Stimulated activated effector memory CD8-positive, alpha-beta T cell treated with anti-CD3 and anti-CD28 coated beads, Interleukin-12 subunit alpha, Interleukin-12 subunit beta, amount 100 ng/mL, for 72 hours (primary cell): Measurements from ENCODE around the gene DNAH11.

Source experiments
- ATAC-seq: fragments of 150-1000 bp; cut with Tn5 transposase; 2 replicates; pipeline ENCODE4 v1.10.0; 2021
- DNase-seq, 2 donors: peaks; one replicate each; pipeline ENCODE4 v3.0.0; 2021 to 2022; ENCODE audit warnings: low spot score in 2 of 2
- H3K27ac Mint-ChIP-seq: one replicate; pipeline ENCODE4 v1.8.0; 2022; ENCODE audit warnings: mild to moderate bottlenecking, mixed read lengths
- H3K36me3 Mint-ChIP-seq: one replicate; pipeline ENCODE4 v1.8.0; 2022; ENCODE audit warnings: mild to moderate bottlenecking, mixed read lengths
- H3K4me1 Mint-ChIP-seq: one replicate; pipeline ENCODE4 v1.8.0; 2022; ENCODE audit warnings: mixed read lengths
- H3K4me3 Mint-ChIP-seq: one replicate; pipeline ENCODE4 v1.8.0; 2022; ENCODE audit warnings: mild to moderate bottlenecking, mixed read lengths
- H3K9me3 Mint-ChIP-seq: one replicate; pipeline ENCODE4 v1.8.0; 2022; ENCODE audit warnings: mixed read lengths

DNAH11 gene

DNA sequence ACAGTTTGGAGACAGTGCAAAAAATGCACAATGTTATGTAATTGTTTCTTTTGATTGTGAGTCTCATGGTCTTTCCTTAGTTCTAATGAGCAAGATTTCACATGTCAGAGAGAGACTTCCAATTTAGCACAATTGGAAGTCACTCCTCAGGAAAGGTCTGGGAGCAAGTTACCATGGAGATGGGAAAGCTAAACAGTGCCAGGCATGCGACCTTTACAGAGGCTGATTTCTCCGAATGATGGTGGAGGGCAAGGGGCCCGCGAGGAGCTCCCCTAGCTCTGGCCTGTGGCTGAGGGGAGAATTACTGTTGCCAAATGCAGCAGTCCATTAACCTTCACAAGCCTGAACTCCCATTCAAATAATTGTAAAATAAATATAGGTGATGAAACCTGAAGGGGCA, 343.6 kb downstream of the DNAH11 start:
- H3K9me3 Mint-ChIP-seq, result no peaks in the 10 kb centered on the region
- DNase-seq, result no peak
- no peaks in the 10 kb centered on the region for H3K4me1 Mint-ChIP-seq
- no peak for ATAC-seq
- H3K36me3 Mint-ChIP-seq, result no peaks in the 10 kb centered on the region
- H3K4me3 Mint-ChIP-seq, result no peak overlapping the region
- no peak overlapping the region for H3K27ac Mint-ChIP-seq

DNA sequence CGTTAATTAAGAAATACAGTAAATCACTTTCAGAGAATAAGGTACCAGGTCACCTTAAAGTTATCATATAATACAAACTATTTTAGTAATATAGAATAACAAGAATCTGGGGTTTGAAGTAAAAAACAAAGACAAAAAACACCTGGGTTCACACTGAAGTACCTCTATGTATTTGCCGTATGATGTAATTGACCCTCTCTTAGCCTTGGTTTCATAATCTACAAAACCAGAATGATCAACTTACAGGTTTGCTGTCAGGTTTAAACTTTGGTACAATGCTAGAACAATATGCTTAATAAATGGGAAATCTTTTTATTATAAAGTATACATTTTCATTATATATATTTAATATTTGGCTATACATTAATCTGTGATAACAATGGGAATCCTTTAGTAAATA, 344.5 kb downstream of the DNAH11 start:
- H3K4me3 Mint-ChIP-seq, result no peak overlapping the region

DNA sequence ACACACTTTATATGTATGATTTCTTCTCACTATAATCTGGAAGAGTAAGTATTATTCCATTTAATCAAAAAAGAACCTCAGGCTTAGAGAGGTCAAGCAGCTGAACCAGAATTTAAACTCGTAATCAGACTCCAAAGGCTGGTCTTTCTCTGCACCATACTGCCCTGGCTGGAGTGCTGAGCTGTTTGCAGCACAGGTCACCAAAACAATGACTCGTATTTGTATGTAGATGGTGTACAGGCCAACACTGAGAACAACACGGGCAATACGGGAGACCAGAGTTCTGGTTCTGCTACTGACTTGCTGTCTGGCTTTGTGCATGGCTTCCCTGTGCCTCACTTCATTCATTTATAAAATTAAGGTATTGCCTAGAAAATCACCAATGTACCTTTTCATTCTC, 344.9 kb downstream of the DNAH11 start:
- Mint-ChIP-seq H3K27ac (no peak overlapping the region), H3K9me3 (no peaks in the 10 kb centered on the region), H3K36me3 (no peaks in the 10 kb centered on the region), H3K4me3 (no peak overlapping the region), H3K4me1 (no peaks in the 10 kb centered on the region)
- ATAC-seq (no peak), DNase-seq (no peak)

More for the DNA sequence above, 344.5 kb downstream of the DNAH11 start:
- Mint-ChIP-seq H3K27ac (no peak overlapping the region), H3K9me3 (no peaks in the 10 kb centered on the region), H3K36me3 (no peaks in the 10 kb centered on the region), H3K4me1 (no peaks in the 10 kb centered on the region)
- ATAC-seq (no peak), DNase-seq (no peak)

DNA sequence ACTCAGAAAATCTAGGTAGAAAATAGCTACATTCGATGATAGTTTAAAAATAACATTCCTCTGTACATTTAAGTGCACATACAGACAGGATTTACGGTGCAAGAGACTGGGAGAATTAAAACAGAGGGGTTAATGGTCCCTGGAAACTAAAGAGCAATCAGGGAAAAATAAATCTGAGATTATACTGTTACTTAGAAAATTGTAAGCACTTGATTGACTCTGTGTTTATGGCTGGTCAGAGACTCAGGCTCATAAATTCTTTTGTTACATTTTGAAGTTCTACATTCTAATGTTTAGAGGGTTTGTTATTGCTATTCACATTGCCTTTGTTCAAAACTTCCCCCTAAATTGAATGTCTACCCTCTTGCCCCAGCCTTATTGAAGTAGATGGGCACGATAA, 348.5 kb downstream of the DNAH11 start:
- Mint-ChIP-seq H3K9me3 (no peaks in the 10 kb centered on the region), H3K4me3 (no peak overlapping the region), H3K4me1 (no peaks in the 10 kb centered on the region), H3K27ac (no peak overlapping the region), H3K36me3 (no peaks in the 10 kb centered on the region)
- ATAC-seq (no peak), DNase-seq (no peak)

DNA sequence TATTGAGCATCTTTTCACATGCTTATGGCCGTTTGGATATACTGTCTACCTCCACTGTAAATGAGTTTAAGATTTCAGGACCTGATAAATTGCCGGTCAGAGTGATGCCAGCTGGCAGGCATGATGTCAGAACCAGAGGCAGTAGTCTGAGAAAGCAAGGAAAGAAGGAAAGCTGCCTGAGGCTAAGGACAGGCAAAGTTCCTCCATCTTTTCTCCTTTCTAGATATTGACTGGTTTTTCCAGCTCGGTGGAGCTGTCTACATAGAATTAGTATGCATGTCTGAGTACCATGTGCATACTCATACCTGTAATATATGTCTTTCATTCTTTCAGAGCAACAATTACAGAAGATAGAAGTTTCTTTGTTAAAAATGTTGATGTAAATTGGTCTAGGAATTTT, 350.6 kb downstream of the DNAH11 start:
- H3K36me3 Mint-ChIP-seq, result peaks cover 4% of the 10 kb centered on the region
- H3K27ac Mint-ChIP-seq, result no peak overlapping the region
- DNase-seq (no peak), ATAC-seq (no peak)
- peaks cover 2% of the 10 kb centered on the region for H3K9me3 Mint-ChIP-seq
- H3K4me1 Mint-ChIP-seq, result peaks cover 9% of the 10 kb centered on the region
- no peak overlapping the region for H3K4me3 Mint-ChIP-seq

DNA sequence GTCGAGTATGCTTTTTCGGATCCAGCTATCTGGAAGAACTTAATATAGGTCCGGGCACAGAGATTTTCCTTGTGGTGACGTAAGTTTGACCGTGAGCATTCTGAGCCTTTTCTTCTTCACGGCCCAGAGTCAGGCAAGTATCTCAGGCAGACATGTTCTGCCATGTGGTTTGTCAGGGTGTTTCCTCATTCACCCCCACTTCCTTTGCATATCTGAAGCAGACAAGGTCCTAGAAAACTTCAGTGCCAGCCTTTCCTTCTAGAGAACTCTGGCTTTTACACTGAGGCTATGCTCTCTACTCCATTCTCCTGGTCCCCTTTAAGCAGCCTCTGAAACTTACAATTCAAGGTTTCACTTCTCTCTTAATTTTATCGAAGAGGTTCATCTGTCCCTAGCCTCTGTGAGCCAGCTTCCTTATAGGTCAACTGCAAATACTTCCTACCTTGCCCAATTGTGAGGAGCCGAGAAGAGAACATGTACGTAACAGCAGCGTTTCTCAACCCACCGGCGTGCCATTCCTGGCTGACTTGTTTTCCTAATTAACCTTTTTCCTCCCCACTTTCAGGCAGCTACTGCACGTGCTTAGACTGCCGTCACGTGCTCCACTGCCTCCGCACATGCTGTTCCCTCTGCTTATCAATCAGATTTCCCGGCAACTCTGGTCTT, 355.6 kb downstream of the DNAH11 start:
- ATAC-seq (peak; percentile 63), DNase-seq (no peak)
- Mint-ChIP-seq H3K9me3 (peaks cover 2% of the 10 kb centered on the region), H3K36me3 (peaks cover 16% of the 10 kb centered on the region), H3K27ac (peak overlapping the region; percentile 88), H3K4me3 (peak overlapping the region; percentile 61), H3K4me1 (peaks cover 20% of the 10 kb centered on the region)

DNA sequence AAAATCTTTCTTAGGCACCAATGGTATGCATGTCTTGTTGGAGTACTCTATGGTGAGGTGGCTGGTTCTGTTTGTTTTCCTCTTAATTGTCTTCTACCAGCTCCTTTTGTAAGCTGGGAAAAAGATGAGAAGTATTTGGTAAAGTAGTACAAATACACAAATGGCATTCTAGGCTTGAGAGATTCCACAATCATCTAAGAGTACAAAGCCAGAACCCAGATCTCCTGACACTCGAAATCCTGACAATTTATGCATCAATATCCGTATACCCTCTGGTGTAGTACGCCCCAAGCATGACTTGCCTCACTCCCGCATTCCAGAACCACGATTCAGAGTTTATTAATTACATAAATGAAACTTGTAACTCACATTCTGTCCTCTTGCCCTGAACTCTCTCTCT, 359.4 kb downstream of the DNAH11 start:
- peaks cover 2% of the 10 kb centered on the region for H3K9me3 Mint-ChIP-seq
- H3K4me3 Mint-ChIP-seq, result no peak overlapping the region
- H3K27ac Mint-ChIP-seq, result no peak overlapping the region
- H3K4me1 Mint-ChIP-seq, result peaks cover 20% of the 10 kb centered on the region
- DNase-seq, result no peak
- no peak for ATAC-seq
- peaks cover 27% of the 10 kb centered on the region for H3K36me3 Mint-ChIP-seq

DNA sequence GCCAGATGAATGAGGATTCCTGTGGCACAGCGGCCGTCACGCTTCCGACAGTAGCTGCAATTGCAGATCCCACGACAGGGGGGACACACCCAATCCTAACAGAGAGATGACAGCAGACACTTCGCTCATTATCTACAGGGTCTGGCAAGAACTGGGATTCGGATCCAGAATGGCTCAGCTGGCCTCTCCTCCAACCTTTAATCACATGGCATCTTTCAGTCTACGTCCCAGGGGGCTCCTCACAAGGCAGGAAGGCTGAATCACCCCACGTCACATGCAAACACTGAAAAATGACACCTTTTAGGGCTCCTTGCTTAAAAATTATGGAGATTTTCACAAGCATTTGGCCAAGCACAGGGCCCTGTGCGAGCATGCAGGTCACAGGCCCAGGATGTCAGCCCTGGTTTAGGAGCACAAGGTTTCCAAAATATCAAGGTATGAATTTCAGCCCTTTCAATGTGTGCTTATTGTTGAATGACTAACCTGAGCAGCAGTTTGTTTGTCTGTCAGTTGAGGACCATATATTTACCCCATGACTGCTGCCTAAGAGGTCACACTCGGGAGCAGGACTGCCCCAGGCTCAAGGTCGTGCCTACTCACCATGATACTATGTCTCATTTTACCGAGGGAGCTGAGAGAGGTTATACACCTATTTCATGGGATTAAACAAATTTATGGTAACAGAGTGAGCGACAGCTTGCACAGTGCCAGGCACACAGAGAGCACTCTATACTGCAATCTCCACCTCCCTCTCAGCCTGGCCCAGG, 360.4 kb downstream of the DNAH11 start:
- no peak for DNase-seq
- Mint-ChIP-seq H3K4me1 (peaks cover 13% of the 10 kb centered on the region), H3K27ac (no peak overlapping the region), H3K4me3 (no peak overlapping the region), H3K36me3 (peaks cover 31% of the 10 kb centered on the region), H3K9me3 (no peaks in the 10 kb centered on the region)
- ATAC-seq, result no peak

DNA sequence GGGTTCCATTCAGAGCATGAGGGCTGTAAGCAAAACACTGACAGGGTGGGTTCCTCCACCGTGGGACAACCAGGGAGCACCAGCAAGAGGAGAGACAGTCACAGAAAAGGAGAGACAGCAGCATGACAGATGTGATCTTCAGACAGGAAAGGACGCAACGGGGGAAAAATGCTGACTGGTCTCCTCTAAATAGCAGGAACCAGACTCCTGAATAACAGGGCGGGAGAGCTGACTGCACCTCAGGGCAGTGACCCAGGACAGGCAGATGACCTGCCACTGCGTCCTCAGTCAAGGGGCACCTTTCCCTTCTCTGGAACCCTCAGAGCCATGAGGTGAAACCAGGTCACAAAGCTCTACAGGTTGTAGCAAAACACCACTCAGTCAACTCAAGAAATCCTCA, 365.9 kb downstream of the DNAH11 start:
- Mint-ChIP-seq H3K27ac (no peak overlapping the region), H3K9me3 (no peaks in the 10 kb centered on the region), H3K36me3 (peaks cover 27% of the 10 kb centered on the region), H3K4me1 (no peaks in the 10 kb centered on the region), H3K4me3 (no peak overlapping the region)
- DNase-seq (no peak), ATAC-seq (no peak)

DNA sequence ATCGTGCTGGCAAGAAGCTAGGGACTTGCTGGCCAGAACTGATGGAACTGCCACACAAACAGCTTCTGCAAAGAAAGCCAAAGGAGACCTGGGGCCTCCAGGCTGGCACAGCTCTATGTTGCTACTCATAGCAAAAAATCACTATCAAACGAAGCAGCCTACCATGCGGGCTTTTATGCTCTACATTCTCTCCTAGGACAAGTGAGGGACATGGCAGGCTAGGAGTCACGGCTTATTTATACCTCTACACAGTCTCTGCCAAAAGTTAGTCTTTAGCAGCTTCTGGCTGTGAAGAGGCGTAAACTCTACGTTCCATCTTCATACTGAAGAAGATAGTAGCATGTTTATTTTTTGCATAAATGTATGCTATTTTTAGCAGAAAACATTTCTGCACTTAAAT, 367.4 kb downstream of the DNAH11 start:
- no peaks in the 10 kb centered on the region for H3K9me3 Mint-ChIP-seq
- H3K4me1 Mint-ChIP-seq, result no peaks in the 10 kb centered on the region
- no peak overlapping the region for H3K4me3 Mint-ChIP-seq
- DNase-seq (no peak), ATAC-seq (no peak)
- peaks cover 37% of the 10 kb centered on the region for H3K36me3 Mint-ChIP-seq
- H3K27ac Mint-ChIP-seq, result no peak overlapping the region

DNA sequence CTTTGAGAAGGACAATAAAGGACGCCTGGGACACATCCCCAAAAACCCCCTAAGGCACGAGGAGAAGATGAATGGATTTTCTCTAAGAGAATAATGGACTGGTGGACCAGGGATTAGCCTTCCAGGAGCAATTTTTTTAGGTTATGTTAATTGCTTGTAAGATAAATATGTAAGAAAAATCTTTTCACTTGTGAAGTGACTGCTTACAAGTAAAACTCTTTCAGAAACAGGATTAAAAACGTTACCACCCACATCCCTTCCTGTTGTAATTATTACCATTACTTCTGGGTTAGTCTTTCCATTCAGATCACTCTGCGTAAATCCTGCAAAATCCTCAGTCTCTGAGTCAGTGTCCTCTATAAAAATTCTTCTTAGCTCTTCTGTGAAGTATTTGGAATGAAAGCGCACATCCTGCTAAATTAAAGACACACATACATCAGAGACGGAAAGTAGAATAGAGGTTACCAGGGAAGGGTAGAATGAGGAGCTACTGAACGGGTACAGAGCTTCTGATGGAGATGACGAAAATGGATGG, 368.6 kb downstream of the DNAH11 start:
- no peak for DNase-seq
- ATAC-seq, result no peak
- H3K9me3 Mint-ChIP-seq, result no peaks in the 10 kb centered on the region

DNA sequence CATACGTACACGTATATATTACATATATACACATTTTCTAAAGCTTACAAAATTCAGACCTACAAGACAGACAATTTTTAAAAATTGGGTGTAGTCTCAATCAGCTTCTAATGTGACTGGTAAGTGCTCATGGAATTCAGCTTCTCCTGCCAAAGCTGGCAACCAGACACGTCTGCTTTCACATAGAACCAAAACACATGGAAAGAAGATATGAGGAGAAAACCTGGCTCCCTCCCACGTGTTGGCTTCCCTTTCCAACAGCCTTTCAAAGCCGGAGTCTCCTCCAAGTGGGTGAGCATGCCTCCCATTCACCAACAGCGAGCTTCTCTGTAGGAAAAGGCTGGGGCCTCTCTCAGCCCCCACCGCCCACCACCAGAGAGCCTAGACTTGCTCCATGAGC, 369.5 kb downstream of the DNAH11 start:
- Mint-ChIP-seq H3K4me1 (no peaks in the 10 kb centered on the region), H3K27ac (no peak overlapping the region), H3K4me3 (no peak overlapping the region), H3K9me3 (no peaks in the 10 kb centered on the region), H3K36me3 (peaks cover 36% of the 10 kb centered on the region)
- ATAC-seq (no peak), DNase-seq (no peak)

More for the DNA sequence above, 368.6 kb downstream of the DNAH11 start:
- Mint-ChIP-seq H3K4me1 (no peaks in the 10 kb centered on the region), H3K36me3 (peaks cover 40% of the 10 kb centered on the region), H3K27ac (no peak overlapping the region), H3K4me3 (no peak overlapping the region)

DNA sequence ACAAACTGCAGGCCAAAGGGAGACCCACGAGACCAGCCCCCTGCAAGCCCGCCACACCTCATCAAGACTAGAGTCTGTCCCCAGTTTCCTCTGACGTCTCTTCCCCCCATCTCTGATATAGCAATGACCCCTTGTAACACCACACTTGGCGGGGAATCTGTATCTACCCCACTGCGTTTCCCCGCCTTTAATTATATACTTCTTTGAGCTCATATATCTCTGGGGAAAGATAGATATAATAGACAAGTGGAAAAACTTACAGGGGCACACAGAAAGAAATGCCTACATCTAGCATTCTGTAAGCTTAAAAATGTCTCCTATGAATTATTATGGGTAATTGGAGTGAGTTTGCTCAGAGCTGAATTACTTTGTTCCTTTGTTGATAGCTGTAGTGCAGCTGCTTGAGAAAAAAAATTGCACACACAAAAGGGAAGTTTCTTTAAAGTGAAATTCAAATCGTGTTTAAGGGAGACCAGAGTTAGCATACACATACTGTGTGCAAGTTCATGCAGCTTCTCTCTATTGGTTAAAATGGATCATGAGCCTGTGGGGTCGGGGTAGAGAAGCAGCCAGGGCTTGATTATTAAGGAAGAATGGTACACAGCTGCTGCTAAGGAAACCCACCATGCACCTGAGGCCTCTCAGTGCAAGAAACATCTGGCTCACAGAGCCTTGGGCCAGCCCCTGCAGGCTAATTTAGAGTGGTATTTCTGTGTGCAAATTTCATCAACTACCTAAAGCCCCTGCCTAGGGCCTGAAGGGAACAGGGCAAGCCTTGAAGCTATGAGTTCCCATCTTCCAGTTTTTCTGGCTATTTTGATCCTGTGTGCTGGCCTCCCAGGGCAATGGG, 370.3 kb downstream of the DNAH11 start:
- H3K27ac Mint-ChIP-seq, result no peak overlapping the region
- peaks cover 30% of the 10 kb centered on the region for H3K36me3 Mint-ChIP-seq
- DNase-seq (no peak), ATAC-seq (no peak)
- no peaks in the 10 kb centered on the region for H3K4me1 Mint-ChIP-seq
- H3K4me3 Mint-ChIP-seq, result no peak overlapping the region
- H3K9me3 Mint-ChIP-seq, result no peaks in the 10 kb centered on the region

DNA sequence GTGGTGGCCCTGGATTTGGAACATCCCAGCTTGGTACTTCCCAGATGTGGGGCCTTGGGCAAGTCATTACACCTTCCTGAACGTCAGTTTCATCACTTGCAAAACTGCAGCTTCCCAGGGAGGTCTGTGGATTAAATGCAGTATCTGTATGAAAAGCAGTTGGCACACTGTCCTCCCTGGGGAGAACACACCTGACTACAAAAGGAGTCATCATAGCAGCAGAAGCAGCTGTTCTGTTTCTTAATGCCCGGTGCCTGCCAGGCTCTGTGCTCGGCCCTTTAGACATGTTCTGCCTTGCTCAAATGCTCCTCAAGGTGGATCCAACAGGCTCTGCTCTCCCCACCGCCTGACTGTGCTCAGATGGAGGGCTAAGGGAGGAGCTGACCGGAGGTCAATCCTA, 371.8 kb downstream of the DNAH11 start:
- Mint-ChIP-seq H3K36me3 (peaks cover 27% of the 10 kb centered on the region), H3K4me3 (no peak overlapping the region), H3K4me1 (no peaks in the 10 kb centered on the region), H3K27ac (no peak overlapping the region), H3K9me3 (no peaks in the 10 kb centered on the region)
- no peak for ATAC-seq
- DNase-seq, result no peak

DNA sequence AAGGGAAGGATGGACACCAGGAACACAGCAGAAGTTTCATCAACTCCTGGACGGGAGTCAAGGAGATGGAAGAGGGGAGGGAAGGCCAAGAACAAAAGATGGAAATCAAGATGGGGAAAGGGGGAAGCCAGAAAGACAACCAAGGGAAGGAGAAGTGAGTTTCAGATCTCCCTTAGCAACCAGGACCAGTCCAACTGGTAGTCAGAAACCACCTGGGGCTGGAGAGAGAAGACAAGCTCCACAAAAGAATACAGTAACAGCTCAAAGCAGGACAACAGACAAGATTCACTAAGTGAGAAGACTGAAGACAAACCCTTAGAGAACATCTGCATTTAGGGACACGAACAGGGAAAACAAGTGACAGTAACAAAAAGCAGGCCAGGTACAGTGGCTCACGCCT, 372.3 kb downstream of the DNAH11 start:
- no peak for DNase-seq
- Mint-ChIP-seq H3K36me3 (peaks cover 27% of the 10 kb centered on the region), H3K9me3 (no peaks in the 10 kb centered on the region), H3K4me1 (no peaks in the 10 kb centered on the region), H3K27ac (no peak overlapping the region), H3K4me3 (no peak overlapping the region)
- ATAC-seq, result no peak
